Activated T-helper 1 cell treated with anti-CD3 and anti-CD28 coated beads, Interleukin-12 subunit alpha, Interleukin-12 subunit beta, Interleukin-2, Interleukin-4 antibody, amounts not matched to agents 30 ng/mL and 10 ng/mL and 1 ng/mL, durations not matched to agents 14 hours and 24 hours and 36 hours (primary cell): ENCODE measurements around the gene RNF32. TPM values are rescaled to one million over a fixed set of nuclear protein-coding genes. Genes with fewer than 3 reads are reported as not detected.
"Not testable (repeated sequence)": the region's sequence is repeated elsewhere in the genome, so short reads cannot be mapped to it uniquely, and the experiment has no call there.

Experiments used
- DNase-seq: peaks from one replicate; pipeline ENCODE4 v3.0.0; 2021; ENCODE audit warnings: low spot score
- H3K27ac Mint-ChIP-seq: one replicate; pipeline ENCODE4 v1.8.0; 2021; ENCODE audit warnings: mild to moderate bottlenecking, mixed read lengths
- H3K27me3 Mint-ChIP-seq: one replicate; pipeline ENCODE4 v1.8.0; 2022; ENCODE audit warnings: mild to moderate bottlenecking, moderate library complexity, mixed read lengths; ENCODE audit not compliant: insufficient read depth
- H3K36me3 Mint-ChIP-seq: one replicate; pipeline ENCODE4 v1.8.0; 2021; ENCODE audit warnings: low read depth, mixed read lengths
- H3K4me1 Mint-ChIP-seq: one replicate; pipeline ENCODE4 v1.8.0; 2021; ENCODE audit warnings: low read depth, mixed read lengths
- H3K4me3 Mint-ChIP-seq: one replicate; pipeline ENCODE4 v1.8.0; 2021; ENCODE audit warnings: mild to moderate bottlenecking, moderate library complexity, mixed read lengths
- H3K9me3 Mint-ChIP-seq: one replicate; pipeline ENCODE4 v1.8.0; 2021; ENCODE audit warnings: mixed read lengths
- intact Hi-C: fragments of 100-400 bp; cut with micrococcal nuclease; formaldehyde crosslinking; loops from one replicate; pipeline ENCODE4 v1.15.1; 2024
- total RNA-seq: library from RNA; stranded (reverse); gene quantifications from 2 replicates; pipeline ENCODE4 v1.2.3, GENCODE V29; 2022

RNF32 gene
- total RNA-seq, 1 donor from 2014 or later = 2.1 TPM

DNA sequence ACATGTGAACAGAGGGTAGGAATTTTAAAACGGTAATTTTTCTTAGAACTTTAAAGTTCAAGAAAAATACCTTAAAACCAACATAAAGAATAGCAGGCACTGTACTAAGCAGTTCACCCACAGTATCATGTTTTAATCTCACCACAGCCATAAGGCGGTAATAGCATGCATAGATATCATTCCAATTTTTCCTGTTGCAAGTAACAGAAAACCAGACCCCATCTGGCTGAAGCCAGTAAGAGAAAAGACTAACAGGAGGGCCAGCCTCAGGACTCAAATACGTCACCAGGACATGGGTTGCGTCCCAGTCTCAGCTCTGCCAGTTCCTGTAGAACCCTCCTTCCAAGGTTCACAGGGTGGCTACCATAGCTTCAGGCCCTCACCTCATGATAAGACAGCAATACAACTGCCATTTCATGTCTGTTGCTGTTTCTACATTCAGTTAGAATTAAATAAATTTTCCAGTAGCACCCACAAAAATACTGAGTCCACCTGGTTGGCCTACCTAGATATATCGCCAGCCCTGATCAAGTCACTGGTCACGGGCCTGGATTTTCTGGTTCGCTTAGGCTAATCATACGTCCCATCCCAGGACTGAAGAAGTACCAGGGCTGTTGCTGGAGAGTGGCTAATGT is 2.0 kb upstream of the RNF32 start:
- Mint-ChIP-seq H3K9me3 (peaks cover 6% of the 10 kb centered on the region), H3K27me3 (peaks cover 2% of the 10 kb centered on the region), H3K4me3 (peak overlapping the region; percentile 93), H3K4me1 (peaks cover 53% of the 10 kb centered on the region), H3K36me3 (peaks cover 15% of the 10 kb centered on the region), H3K27ac (peak overlapping the region; percentile 20)
- intact Hi-C loops = loop anchor here (2.0 kb wide), 1 partner anchor 14 kb away; no protein-coding TSS in a partner anchor
- DNase-seq = no peak

DNA sequence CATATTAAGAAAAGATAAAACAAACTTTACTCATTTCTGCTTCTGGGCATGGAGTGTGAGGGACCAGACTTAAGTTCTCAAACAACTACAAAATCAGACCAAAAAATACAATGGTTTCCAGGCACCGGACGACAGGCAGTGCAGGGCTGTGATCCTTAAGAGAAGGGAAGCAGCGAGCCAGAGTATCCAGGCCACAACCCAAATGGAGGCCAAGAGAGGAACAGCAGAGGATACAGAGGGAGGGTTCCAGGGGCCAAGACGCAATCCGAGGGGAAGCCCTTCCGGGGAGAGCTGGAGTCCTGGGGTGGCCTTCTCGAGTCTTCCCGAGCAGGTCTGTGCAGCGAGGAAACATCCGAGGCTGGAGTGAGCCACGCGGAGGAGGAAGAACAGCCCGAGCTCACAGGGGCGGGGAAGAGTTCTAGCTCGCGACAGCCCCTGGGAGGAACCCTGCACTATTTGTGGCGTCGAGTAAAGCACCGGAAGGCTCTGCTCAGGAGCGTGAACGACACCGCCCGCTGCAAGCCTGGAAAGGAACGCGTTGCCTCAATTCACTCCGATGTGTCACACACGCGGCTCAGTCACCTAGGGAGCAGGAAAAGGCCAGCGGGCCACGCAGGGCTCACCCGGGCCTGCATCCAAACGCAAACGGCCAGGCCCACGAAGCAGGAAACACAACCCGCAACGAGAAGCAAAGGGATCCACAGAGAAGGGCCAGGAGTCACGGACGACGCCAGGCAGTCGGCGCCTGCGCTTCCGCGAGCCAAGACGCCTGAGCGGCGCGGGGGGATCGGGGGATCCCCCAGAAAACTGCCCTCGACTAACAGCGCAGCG is 933 bp upstream of the RNF32 start:
- Mint-ChIP-seq H3K27me3 (peaks cover 5% of the 10 kb centered on the region), H3K4me3 (peak overlapping the region; percentile 93), H3K27ac (peak overlapping the region; percentile 95), H3K4me1 (peaks cover 53% of the 10 kb centered on the region), H3K9me3 (peaks cover 6% of the 10 kb centered on the region), H3K36me3 (peaks cover 15% of the 10 kb centered on the region)
- intact Hi-C loops = loop anchor here (1.0 to 10.0 kb wide), 10 partner anchors 15 to 1342 kb away; partner anchors contain the start of genes DNAJB6, INSIG1, LMBR1 and SHH
- no peak for DNase-seq

DNA sequence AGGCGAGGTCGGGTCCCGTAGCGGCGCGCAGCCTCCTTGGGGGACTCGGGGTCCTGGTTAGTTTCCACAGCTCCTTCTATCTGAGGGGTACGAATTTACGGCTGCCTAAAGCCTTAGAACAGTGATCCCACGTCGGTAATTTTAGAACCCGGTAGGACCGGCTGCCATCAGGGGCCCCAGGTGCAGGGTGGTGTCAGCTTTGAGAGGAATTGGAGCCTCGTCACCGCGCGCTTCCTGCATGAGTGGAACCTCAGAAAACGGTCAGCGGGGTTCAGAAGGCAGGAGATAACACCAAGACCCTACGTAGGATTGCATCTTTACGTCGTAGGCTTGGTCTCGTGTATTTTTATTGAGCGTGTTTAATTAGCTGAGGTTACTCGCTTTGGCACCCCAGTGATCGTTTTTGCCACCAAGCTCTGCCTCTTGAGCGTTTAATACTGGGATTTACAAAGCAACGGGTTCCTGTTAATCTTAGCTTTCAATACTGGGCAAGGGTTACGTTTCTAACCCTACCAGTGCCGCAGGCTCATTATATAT is 443 bp downstream of the RNF32 start:
- Mint-ChIP-seq H3K4me1 (peaks cover 52% of the 10 kb centered on the region), H3K36me3 (peaks cover 15% of the 10 kb centered on the region), H3K4me3 (peak overlapping the region; percentile 93), H3K27ac (peak overlapping the region; percentile 99), H3K27me3 (peaks cover 8% of the 10 kb centered on the region), H3K9me3 (peaks cover 6% of the 10 kb centered on the region)
- intact Hi-C loops = loop anchor here (1.0 to 10.0 kb wide), 10 partner anchors 28 to 1344 kb away; partner anchors contain the start of genes DNAJB6, INSIG1, LMBR1 and SHH
- peak; percentile 61 for DNase-seq

DNA sequence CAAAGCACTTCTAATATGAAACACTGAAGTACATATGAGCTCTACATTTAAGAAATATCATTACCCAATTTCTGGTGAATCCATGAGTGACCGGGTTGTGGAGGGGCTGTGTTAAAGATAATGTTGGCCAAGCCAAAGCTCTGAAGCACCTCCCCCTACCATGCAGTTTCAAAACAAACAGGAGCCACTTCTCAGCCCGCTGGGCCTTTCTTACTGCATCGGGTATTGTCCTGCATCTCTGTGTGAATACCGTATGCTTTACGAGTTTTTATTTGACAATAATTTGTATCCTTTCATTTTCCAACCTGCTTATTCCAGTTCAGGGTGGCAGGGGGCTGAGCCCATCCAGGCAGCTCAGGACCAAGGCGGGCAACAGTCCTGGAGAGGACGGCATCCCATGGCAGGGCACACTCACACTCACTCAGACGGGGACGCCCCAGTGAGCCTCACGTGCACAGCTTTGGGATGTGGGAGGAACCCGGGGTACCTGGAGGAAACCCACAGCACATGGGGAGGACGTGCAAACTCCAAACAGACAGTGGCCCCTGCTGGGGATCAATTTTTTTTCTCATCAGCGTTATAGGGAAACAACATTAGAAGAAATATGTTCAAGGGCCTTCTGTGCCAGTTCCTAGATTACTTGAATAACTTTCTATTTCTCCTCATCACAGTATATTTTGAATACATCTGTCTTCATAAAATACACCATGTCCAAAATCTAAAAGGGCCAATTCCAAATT is 1.9 kb downstream of the RNF32 start:
- Mint-ChIP-seq H3K36me3 (peaks cover 8% of the 10 kb centered on the region), H3K4me3 (peak overlapping the region; percentile 45), H3K4me1 (peaks cover 41% of the 10 kb centered on the region), H3K9me3 (peaks cover 6% of the 10 kb centered on the region), H3K27me3 (peaks cover 14% of the 10 kb centered on the region), H3K27ac (no peak overlapping the region)
- no peak for DNase-seq
- intact Hi-C loops = loop anchor here (5.0 to 10.0 kb wide), 2 partner anchors 828 to 1345 kb away; partner anchors contain the start of genes INSIG1 and SHH

DNA sequence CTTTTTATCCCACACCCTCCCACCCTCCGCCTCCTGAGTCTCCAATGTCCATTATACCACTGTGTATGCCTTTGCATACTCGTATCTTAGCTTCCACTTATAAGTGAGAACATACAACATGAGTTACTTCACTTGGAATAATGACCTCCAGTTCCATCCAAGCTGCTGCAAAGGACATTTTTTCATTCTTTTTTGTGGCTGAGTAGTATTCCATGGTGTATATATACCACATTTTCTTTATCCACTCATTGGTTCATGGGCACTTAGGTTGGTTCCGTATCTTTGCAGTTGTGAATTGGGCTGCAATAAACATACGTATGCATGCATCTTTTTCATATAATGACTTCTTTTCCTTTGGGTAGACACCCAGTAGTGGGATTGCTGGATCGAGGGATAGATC is 6.8 kb downstream of the RNF32 start:
- not testable (repeated sequence) for H3K36me3 Mint-ChIP-seq, H3K9me3 Mint-ChIP-seq, H3K4me3 Mint-ChIP-seq, H3K4me1 Mint-ChIP-seq, H3K27ac Mint-ChIP-seq, DNase-seq
- peaks cover 33% of the 10 kb centered on the region for H3K27me3 Mint-ChIP-seq
- intact Hi-C loops = loop anchor here (10.0 kb wide), 1 partner anchor 833 kb away; the partner anchor contains the start of gene SHH

DNA sequence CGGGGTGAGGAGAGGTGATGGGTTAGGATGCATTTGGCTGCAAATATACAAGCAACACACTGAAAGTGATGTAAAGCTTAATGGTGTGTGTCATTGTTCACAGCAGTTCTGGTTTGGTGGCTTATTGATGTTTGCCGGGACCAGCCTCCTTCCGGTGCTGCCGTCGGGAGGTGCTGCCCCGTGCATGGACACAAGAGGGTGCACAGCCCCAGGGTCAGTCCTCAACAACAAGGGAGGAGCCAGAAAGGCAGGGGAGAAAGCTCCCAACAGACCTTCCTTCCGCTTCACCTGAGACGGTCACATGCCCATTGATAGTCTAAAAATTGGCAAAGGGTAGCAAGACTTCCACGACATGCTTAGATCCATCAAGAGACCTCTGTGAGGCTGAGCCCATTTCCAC is 9.5 kb downstream of the RNF32 start:
- H3K9me3 Mint-ChIP-seq = no peaks in the 10 kb centered on the region
- H3K4me3 Mint-ChIP-seq = no peak overlapping the region
- intact Hi-C loops = loop anchor here (1.0 kb wide), 1 partner anchor 167 kb away; no protein-coding TSS in a partner anchor
- no peak for DNase-seq
- peaks cover 30% of the 10 kb centered on the region for H3K27me3 Mint-ChIP-seq
- H3K36me3 Mint-ChIP-seq = no peaks in the 10 kb centered on the region
- H3K27ac Mint-ChIP-seq = no peak overlapping the region
- peaks cover 3% of the 10 kb centered on the region for H3K4me1 Mint-ChIP-seq

DNA sequence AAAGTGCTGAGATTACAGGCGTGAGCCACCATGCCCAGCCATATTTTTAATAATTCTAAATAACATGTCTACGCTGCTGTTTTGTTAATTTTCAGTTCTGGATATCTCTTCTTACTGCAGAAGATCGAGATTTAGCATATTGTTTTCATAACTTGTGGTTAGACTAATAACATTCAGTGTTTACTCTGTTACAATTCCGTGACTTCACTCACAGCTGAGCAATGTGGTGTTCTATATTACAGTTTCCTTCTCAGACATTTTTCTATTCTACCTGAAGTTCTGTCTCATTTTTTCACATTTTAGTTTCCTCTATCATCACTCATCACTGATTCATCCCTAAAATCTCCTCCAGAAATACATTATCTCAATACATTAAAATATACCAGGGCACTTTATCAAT is 10.9 kb downstream of the RNF32 start:
- intact Hi-C loops = no loop called here
- Mint-ChIP-seq H3K36me3 (no peaks in the 10 kb centered on the region), H3K27me3 (peaks cover 24% of the 10 kb centered on the region), H3K27ac (no peak overlapping the region), H3K9me3 (no peaks in the 10 kb centered on the region), H3K4me3 (no peak overlapping the region), H3K4me1 (peaks cover 6% of the 10 kb centered on the region)
- no peak for DNase-seq

DNA sequence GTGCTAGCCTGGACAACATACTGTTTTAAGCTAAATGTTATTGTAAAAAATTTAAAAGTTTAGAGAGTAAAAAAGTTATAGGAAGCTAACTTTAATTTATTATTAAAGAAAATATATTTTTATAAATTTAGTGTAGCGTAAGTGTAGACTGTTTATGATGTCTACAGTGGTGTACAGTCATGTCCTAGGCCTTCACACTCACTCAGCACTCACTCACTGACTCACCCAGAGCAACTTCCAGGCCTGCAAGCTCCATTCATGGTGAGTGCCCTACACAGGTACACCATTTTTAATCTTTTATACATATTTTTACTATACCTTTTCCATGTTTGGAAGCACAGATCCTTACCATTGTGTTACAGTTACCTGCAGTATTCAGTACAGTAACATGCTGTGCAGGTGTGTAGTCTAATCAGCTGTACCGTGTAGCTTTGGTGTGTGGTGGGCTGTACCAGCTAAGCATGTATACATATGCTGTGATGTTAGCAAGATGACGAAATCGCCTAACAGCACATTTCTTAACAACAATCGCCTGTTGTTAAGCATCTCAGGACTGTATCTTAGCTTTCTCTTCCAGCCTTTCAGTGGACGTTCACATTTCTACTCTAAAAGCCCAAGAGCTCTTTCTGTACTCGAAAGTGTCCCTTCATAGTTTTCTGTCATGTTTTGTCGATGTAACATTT is 12.5 kb downstream of the RNF32 start:
- peaks cover 17% of the 10 kb centered on the region for H3K27me3 Mint-ChIP-seq
- H3K9me3 Mint-ChIP-seq = no peaks in the 10 kb centered on the region
- H3K27ac Mint-ChIP-seq = no peak overlapping the region
- H3K36me3 Mint-ChIP-seq = no peaks in the 10 kb centered on the region
- H3K4me3 Mint-ChIP-seq = no peak overlapping the region
- H3K4me1 Mint-ChIP-seq = peaks cover 6% of the 10 kb centered on the region
- no peak for DNase-seq
- intact Hi-C loops = no loop called here

DNA sequence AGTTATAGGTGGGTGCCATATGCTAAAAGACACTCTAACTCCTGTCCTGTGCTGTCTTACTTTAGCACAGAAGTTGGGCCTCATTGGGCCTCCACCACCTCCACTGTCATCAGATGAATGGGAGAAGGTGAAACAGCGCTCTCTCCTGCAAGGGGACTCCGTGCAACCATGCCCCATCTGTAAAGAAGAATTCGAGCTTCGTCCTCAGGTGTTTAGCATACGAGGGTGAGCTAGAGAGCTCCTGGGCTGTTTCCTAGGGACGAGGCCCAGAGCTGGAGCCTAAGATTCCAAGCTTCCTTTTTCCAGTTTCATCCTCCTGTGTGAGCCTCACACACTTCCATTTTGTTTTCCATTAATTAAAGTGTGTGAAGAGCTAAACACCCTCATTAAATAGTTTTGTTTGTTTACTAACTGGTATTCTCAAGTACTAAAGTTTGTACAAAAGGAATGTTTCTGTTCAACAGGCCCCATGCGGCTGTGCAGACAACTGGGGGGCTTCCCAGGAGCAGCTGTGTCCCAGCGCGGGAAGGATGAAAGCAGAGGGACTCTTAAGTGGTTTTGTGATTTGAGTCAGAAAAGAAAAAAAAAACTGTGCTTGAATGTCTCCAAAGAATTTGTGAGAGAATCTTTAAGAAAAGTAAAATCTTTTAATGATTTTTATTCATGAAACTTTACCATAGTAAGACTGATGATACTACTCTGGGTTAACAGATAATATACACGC is 14.1 kb downstream of the RNF32 start:
- H3K9me3 Mint-ChIP-seq = no peaks in the 10 kb centered on the region
- intact Hi-C loops = no loop called here
- no peak for DNase-seq
- H3K27me3 Mint-ChIP-seq = peaks cover 17% of the 10 kb centered on the region
- H3K36me3 Mint-ChIP-seq = no peaks in the 10 kb centered on the region
- H3K27ac Mint-ChIP-seq = no peak overlapping the region
- peaks cover 7% of the 10 kb centered on the region for H3K4me1 Mint-ChIP-seq
- no peak overlapping the region for H3K4me3 Mint-ChIP-seq

DNA sequence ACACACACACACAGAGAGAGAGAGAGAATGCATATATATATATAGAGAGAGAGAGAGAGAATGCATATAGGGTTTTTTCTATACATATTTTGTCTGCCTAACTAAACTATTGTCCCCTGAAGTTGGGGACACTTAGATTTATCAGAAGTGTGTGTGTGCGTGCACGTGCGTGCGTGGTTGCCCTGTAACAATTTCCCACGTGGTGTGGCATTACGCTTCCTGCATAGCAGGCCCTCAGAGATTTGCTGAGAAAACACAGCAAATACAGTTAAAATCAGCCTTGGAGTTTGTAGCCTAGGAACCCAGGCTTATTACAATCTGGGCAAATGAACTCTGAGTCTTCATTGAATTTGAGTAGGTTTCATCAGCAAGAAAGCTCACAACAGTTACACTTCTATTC is 14.7 kb downstream of the RNF32 start:
- H3K36me3 Mint-ChIP-seq = no peaks in the 10 kb centered on the region
- H3K4me3 Mint-ChIP-seq = no peak overlapping the region
- intact Hi-C loops = no loop called here
- H3K9me3 Mint-ChIP-seq = no peaks in the 10 kb centered on the region
- no peak overlapping the region for H3K27ac Mint-ChIP-seq
- peaks cover 16% of the 10 kb centered on the region for H3K27me3 Mint-ChIP-seq
- DNase-seq = no peak
- H3K4me1 Mint-ChIP-seq = peaks cover 13% of the 10 kb centered on the region

DNA sequence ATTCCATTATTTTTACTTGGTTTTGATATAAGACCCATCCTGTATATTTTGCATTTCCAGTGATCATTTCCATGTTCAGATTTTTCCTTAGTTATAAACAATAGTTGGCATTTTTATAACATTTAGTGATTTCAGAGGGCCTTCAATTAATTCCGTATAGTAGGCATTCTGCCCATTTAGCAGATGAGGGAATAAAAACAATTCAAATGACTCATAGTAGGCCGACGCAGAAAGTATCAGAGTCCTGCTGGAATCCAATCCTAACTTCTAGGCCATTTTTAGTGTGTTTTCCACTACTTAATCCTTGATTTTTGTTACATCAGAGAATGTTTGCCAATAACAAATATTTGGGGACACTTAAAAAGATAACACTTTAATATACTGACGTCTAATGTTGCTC is 15.4 kb downstream of the RNF32 start:
- DNase-seq = no peak
- no peak overlapping the region for H3K27ac Mint-ChIP-seq
- intact Hi-C loops = no loop called here

More for the DNA sequence above, 15.4 kb downstream of the RNF32 start:
- H3K27me3 Mint-ChIP-seq = peaks cover 11% of the 10 kb centered on the region
- no peaks in the 10 kb centered on the region for H3K36me3 Mint-ChIP-seq
- no peak overlapping the region for H3K4me3 Mint-ChIP-seq
- H3K4me1 Mint-ChIP-seq = peaks cover 13% of the 10 kb centered on the region
- no peaks in the 10 kb centered on the region for H3K9me3 Mint-ChIP-seq
